Hepatocyte (in vitro differentiated cells): Measurements from ENCODE around the gene EPHA8.

Experiments
- CTCF ChIP-seq: fragments of 200-600 bp; sonication (generic); IDR thresholded peaks from 2 replicates; pipeline ENCODE4 v1.5.1; 2016; ENCODE audit warnings: antibody characterized with exemption, mild to moderate bottlenecking; ENCODE audit not compliant: poor library complexity
- EZH2 ChIP-seq: fragments of 200-600 bp; sonication (generic); IDR thresholded peaks from 2 replicates; pipeline ENCODE4 v1.6.1; 2016; ENCODE audit warnings: antibody characterized with exemption, mild to moderate bottlenecking, borderline replicate concordance
- EZH2phosphoT487 ChIP-seq: fragments of 200-600 bp; sonication (generic); IDR thresholded peaks from one replicate; pipeline ENCODE4 v1.6.1; 2018; ENCODE audit warnings: antibody characterized with exemption, mild to moderate bottlenecking, low read depth, moderate library complexity; ENCODE audit not compliant: unreplicated experiment, severe bottlenecking

DNA sequence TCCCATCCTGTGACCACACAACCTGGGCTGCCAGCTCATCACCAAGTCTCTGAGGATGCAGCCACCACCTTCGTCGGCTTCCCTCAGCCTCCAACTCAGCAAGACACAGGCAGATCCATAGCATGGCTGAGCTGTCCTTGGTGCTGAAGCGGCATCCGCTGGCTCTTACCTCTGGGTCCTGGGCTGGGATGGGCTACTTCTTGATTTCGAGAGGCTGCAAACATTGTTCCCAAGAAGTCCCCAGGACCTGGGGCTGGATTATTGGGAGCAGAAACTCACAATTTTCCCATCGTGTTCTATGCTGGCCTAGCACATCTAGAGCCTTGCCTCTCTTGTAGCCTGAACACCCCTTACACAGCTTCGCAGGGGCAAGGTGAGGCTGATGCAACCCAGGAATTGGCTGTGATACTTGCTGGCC is 48.2 kb downstream of the EPHA8 start:
- TF ChIP-seq CTCF, result no peak
- TF ChIP-seq EZH2, result no peak
- TF ChIP-seq EZH2phosphoT487, result no peak
